H1 (cell line): Measurements from ENCODE around the gene VPS13D. TPM values are rescaled to one million over a fixed set of nuclear protein-coding genes. Genes with fewer than 3 reads are reported as not detected.

Experiments used
- CTCF ChIA-PET: fragments of 300-600 bp; sonication (Branson Sonifier 250); formaldehyde crosslinking; loops from one replicate; lab custom pipeline; 2021; ENCODE audit not compliant: partially characterized antibody; lab: Charles Lee
- POLR2A ChIA-PET: fragments of 300-600 bp; sonication (Branson Sonifier 250); formaldehyde crosslinking; loops from one replicate; lab custom pipeline; 2021; ENCODE audit warnings: inconsistent platforms; ENCODE audit not compliant: partially characterized antibody; lab: Charles Lee
- DNase-seq, 2 experiments: peaks; one replicate each; pipeline versions ENCODE4 v3.0.0 to v3.0.0-alpha.2; 2010 to 2022; ENCODE audit warnings: low spot score in 2 of 2, low read depth in 1 of 2, mixed read lengths in 1 of 2
- FAIRE-seq: peaks from 2 replicates; lab custom pipeline; 2011; peaks lifted over from hg19 to GRCh38; lab: Jason Lieb, UNC
- H2AFZ ChIP-seq: 2 replicates; pipeline ENCODE4 v1.8.1; 2012; ENCODE audit warnings: low read length, inconsistent platforms
- H2AK5ac ChIP-seq: 2 replicates; pipeline ENCODE4 v1.6.1; 2013; ENCODE audit warnings: low read depth, low read length
- H2BK120ac ChIP-seq: replicated peaks from 2 replicates; pipeline ENCODE3; 2013; ENCODE audit warnings: low read depth, low read length, inconsistent platforms
- H2BK12ac ChIP-seq: 2 replicates; pipeline ENCODE4 v1.6.1; 2013; ENCODE audit warnings: low read depth, low read length
- H2BK15ac ChIP-seq: 2 replicates; pipeline ENCODE4 v1.6.1; 2013; ENCODE audit warnings: low read length
- H2BK20ac ChIP-seq: 2 replicates; pipeline ENCODE4 v1.6.1; 2013; ENCODE audit warnings: low read length
- H2BK5ac ChIP-seq: 2 replicates; pipeline ENCODE4 v1.6.1; 2013; ENCODE audit warnings: low read depth, low read length
- H3K14ac ChIP-seq: 2 replicates; pipeline ENCODE4 v1.6.1; 2013; ENCODE audit warnings: inconsistent platforms; ENCODE audit not compliant: insufficient read length
- H3K18ac ChIP-seq: 2 replicates; pipeline ENCODE4 v1.6.1; 2013; ENCODE audit warnings: low read length; ENCODE audit errors: extremely low read depth
- H3K23ac ChIP-seq: 2 replicates; pipeline ENCODE4 v1.6.1; 2013; ENCODE audit warnings: inconsistent platforms; ENCODE audit not compliant: insufficient read length
- H3K23me2 ChIP-seq: 2 replicates; pipeline ENCODE4 v1.6.1; 2013; ENCODE audit warnings: low read depth, low read length
- H3K27ac ChIP-seq: 2 replicates; pipeline ENCODE4 v1.6.1; 2011; ENCODE audit warnings: low read depth, low read length, inconsistent platforms
- H3K27me3 ChIP-seq, 4 experiments: replicated peaks in 1 of 4; 1 replicate in 1 of 4; 2 replicates in 3 of 4; pipeline versions ENCODE4 v1.6.1 to v1.8.1; 2011 to 2013; ENCODE audit warnings: low read length in 3 of 4, mild to moderate bottlenecking in 3 of 4, inconsistent platforms in 2 of 4, mixed read lengths in 2 of 4, moderate library complexity in 1 of 4; ENCODE audit not compliant: control insufficient read depth in 3 of 4, insufficient read depth in 3 of 4; ENCODE audit errors: extremely low read depth in 1 of 4
- H3K36me3 ChIP-seq, 4 experiments: 2 replicates each; pipeline versions ENCODE4 v1.6.1 to v1.8.1; 2011 to 2013; ENCODE audit warnings: mild to moderate bottlenecking in 4 of 4, low read length in 3 of 4, moderate library complexity in 2 of 4, control low read depth in 1 of 4, inconsistent platforms in 1 of 4; ENCODE audit not compliant: insufficient read depth in 4 of 4, control insufficient read depth in 2 of 4
- H3K4ac ChIP-seq: replicated peaks from 2 replicates; pipeline ENCODE3; 2013; ENCODE audit warnings: low read length, low read depth, mixed read lengths, inconsistent platforms; ENCODE audit not compliant: insufficient read length
- H3K4me1 ChIP-seq, 4 experiments: replicated peaks in 1 of 4; 1 replicate in 1 of 4; 2 replicates in 3 of 4; pipeline versions ENCODE4 v1.6.1 to v1.8.1; 2011 to 2013; ENCODE audit warnings: low read length in 3 of 4, inconsistent platforms in 2 of 4, mixed read lengths in 1 of 4; ENCODE audit not compliant: insufficient read depth in 4 of 4, control insufficient read depth in 3 of 4
- H3K4me2 ChIP-seq, 2 experiments: 2 replicates each; pipeline versions ENCODE4 v1.6.1 to v1.8.1; 2011 to 2013; ENCODE audit warnings: low read depth in 2 of 2, low read length in 2 of 2, control low read depth in 1 of 2, inconsistent platforms in 1 of 2, mild to moderate bottlenecking in 1 of 2; ENCODE audit not compliant: insufficient read depth in 1 of 2
- H3K4me3 ChIP-seq, 4 experiments: fragments of 200-600, 300-600 bp in 1 of 4; sonication (generic), shearing (Covaris generic), sonication (Bioruptor Twin) in 1 of 4; 2 replicates each; pipeline versions ENCODE4 v1.5.1 to v1.8.1; 2011 to 2016; ENCODE audit warnings: low read length in 4 of 4, low read depth in 3 of 4, control low read depth in 2 of 4, inconsistent platforms in 2 of 4, mild to moderate bottlenecking in 2 of 4, mixed read lengths in 1 of 4, moderate library complexity in 1 of 4; ENCODE audit not compliant: insufficient read depth in 2 of 4; ENCODE audit errors: extremely low read depth in 1 of 4
- H3K56ac ChIP-seq: replicated peaks from 2 replicates; pipeline ENCODE3; 2013; ENCODE audit warnings: low read depth, mild to moderate bottlenecking, mixed read lengths, low read length, inconsistent platforms; ENCODE audit not compliant: insufficient read length
- H3K79me1 ChIP-seq: 2 replicates; pipeline ENCODE4 v1.6.1; 2013; ENCODE audit warnings: low read depth, low read length, control low read depth
- H3K79me2 ChIP-seq, 2 experiments: 2 replicates each; pipeline versions ENCODE4 v1.6.1 to v1.8.1; 2012 to 2013; ENCODE audit warnings: low read length in 2 of 2, mild to moderate bottlenecking in 2 of 2, inconsistent platforms in 1 of 2; ENCODE audit not compliant: insufficient read depth in 2 of 2, control insufficient read depth in 1 of 2
- H3K9ac ChIP-seq, 4 experiments: replicated peaks in 1 of 4; 1 replicate in 1 of 4; 2 replicates in 3 of 4; pipeline versions ENCODE4 v1.6.1 to v1.8.1; 2011 to 2013; ENCODE audit warnings: low read depth in 3 of 4, low read length in 3 of 4, control low read depth in 2 of 4, mild to moderate bottlenecking in 2 of 4, moderate library complexity in 2 of 4, inconsistent platforms in 1 of 4; ENCODE audit errors: extremely low read depth in 1 of 4
- H3K9me3 ChIP-seq, 2 experiments: 2 replicates each; pipeline versions ENCODE4 v1.6.1 to v1.8.1; 2012 to 2013; ENCODE audit warnings: mild to moderate bottlenecking in 2 of 2, moderate library complexity in 2 of 2, control low read depth in 1 of 2, inconsistent platforms in 1 of 2, low read depth in 1 of 2, low read length in 1 of 2, mixed read lengths in 1 of 2; ENCODE audit not compliant: insufficient read depth in 2 of 2
- H4K20me1 ChIP-seq, 2 experiments: replicated peaks in 1 of 2; 2 replicates each; pipeline versions ENCODE3 to v1.8.1; 2011 to 2013; ENCODE audit warnings: inconsistent platforms in 2 of 2, low read length in 2 of 2, mild to moderate bottlenecking in 1 of 2; ENCODE audit not compliant: insufficient read depth in 2 of 2, control insufficient read depth in 1 of 2
- H4K5ac ChIP-seq: 2 replicates; pipeline ENCODE4 v1.6.1; 2013; ENCODE audit warnings: low read length, low read depth, mixed read lengths, inconsistent platforms; ENCODE audit not compliant: insufficient read length
- H4K8ac ChIP-seq: 2 replicates; pipeline ENCODE4 v1.8.0; 2013; ENCODE audit warnings: mild to moderate bottlenecking, moderate library complexity, low read length, inconsistent platforms; ENCODE audit not compliant: insufficient read depth; ENCODE audit errors: extremely low read depth
- H4K91ac ChIP-seq: replicated peaks from 2 replicates; pipeline ENCODE3; 2013; ENCODE audit warnings: low read length, mixed read lengths, inconsistent platforms; ENCODE audit not compliant: insufficient read length
- BRCA1 ChIP-seq: IDR thresholded peaks from 2 replicates; pipeline ENCODE4 v1.6.1; 2012; ENCODE audit warnings: low read depth, low read length, improper control_type of control experiment
- KDM1A ChIP-seq: fragments of 200-600, 300-600 bp; sonication (generic); IDR thresholded peaks from 2 replicates; pipeline ENCODE4 v1.7.1; 2016; ENCODE audit warnings: mild to moderate bottlenecking, low read length, borderline replicate concordance
- NANOG ChIP-seq: IDR thresholded peaks from 2 replicates; pipeline ENCODE4 v1.6.1; 2011; ENCODE audit warnings: low read length, low read depth, mild to moderate bottlenecking, inconsistent platforms; ENCODE audit not compliant: insufficient read depth, poor library complexity, severe bottlenecking
- POLR2AphosphoS5 ChIP-seq: IDR thresholded peaks from 2 replicates; pipeline ENCODE4 v1.6.1; 2011; ENCODE audit warnings: low read depth, low read length
- SIN3A ChIP-seq, 2 experiments: IDR thresholded peaks in 1 of 2; conservative IDR thresholded peaks in 1 of 2; 2 replicates each; pipeline ENCODE4 v1.6.1; 2011 to 2012; ENCODE audit warnings: low read length in 2 of 2, improper control_type of control experiment in 1 of 2, low read depth in 1 of 2, mild to moderate bottlenecking in 1 of 2
- SP1 ChIP-seq: IDR thresholded peaks from 2 replicates; pipeline ENCODE4 v1.6.1; 2011; ENCODE audit warnings: low read depth, low read length
- TCF12 ChIP-seq: IDR thresholded peaks from 2 replicates; pipeline ENCODE4 v1.6.1; 2011; ENCODE audit warnings: low read depth, mild to moderate bottlenecking, low read length
- YY1 ChIP-seq: IDR thresholded peaks from 2 replicates; pipeline ENCODE4 v1.6.1; 2011; ENCODE audit warnings: low read depth, mild to moderate bottlenecking, low read length
- WGBS, 2 experiments: shearing (Covaris generic) in 1 of 2; methylation state at CpG; one replicate each; pipeline versions ENCODE4 v1.1.6 to v1.1.7; 2013 to 2015; ENCODE audit warnings: low lambda C conversion rate in 2 of 2, mixed read lengths in 2 of 2, inconsistent platforms in 1 of 2, low coverage in 1 of 2, missing lambda C conversion rate in 1 of 2; ENCODE audit not compliant: insufficient replicate concordance in 2 of 2, insufficient coverage in 1 of 2, insufficient read length in 1 of 2; ENCODE audit errors: extremely low coverage in 1 of 2, missing lambda C conversion rate in 1 of 2; 5-methylcytosine and 5-hydroxymethylcytosine counted together
- polyA plus RNA-seq, 7 experiments: library from polyadenylated mRNA; depleted of rRNA in 3 of 7; stranded (reverse) in 5 of 7; unstranded in 2 of 7; fragments of >200 nt in 5 of 7; fragments of 200-250 nt in 2 of 7; gene quantifications; 1 replicate in 5 of 7; 2 replicates in 1 of 7; 4 replicates in 1 of 7; pipeline versions ENCODE4 v1.2.1 to v1.2.3, GENCODE V29; 2011 to 2013; ENCODE audit warnings: missing spikeins in 2 of 7, mixed read lengths in 2 of 7
- total RNA-seq: library from RNA; stranded (reverse); fragmentation: NEBNext Ultra II Directional; extraction: Animal tissue kit (Norgen Biotek cat#: 25700); gene quantifications from 2 replicates; pipeline ENCODE4 v1.2.1, GENCODE V29; 2021
- TF ChIP-seq, protein P1 (sequence below): IDR thresholded peaks from 2 replicates; pipeline ENCODE4 v1.6.1; 2012; ENCODE audit warnings: inconsistent platforms
- TF ChIP-seq, protein P2 (sequence below): IDR thresholded peaks from 2 replicates; pipeline ENCODE4 v1.6.1; 2012; ENCODE audit warnings: inconsistent platforms

Gene VPS13D
- total and polyA plus RNA-seq, 2 of the 8 experiments (the other 6 are each of a cell fraction or from before 2014, with no cell fraction given) = 10.9 to 31.2 TPM

- Histone ChIP-seq H3K23ac (no peak overlapping the region), H3K18ac (no peak overlapping the region), H4K8ac (no peak overlapping the region), H3K4ac (no peak overlapping the region), H3K79me1 (no peaks in the 10 kb centered on the region), H3K4me2 (no peak overlapping the region), H3K27me3 (no peaks in the 10 kb centered on the region), H2BK120ac (no peak overlapping the region), H3K14ac (no peak overlapping the region), H3K9ac (no peak overlapping the region), H2AFZ (no peak overlapping the region), H3K4me3 (no peak overlapping the region), H3K79me2 (no peaks in the 10 kb centered on the region), H3K27ac (no peak overlapping the region), H4K20me1 (no peaks in the 10 kb centered on the region), H2AK5ac (no peak overlapping the region), H2BK5ac (no peak overlapping the region), H4K91ac (no peak overlapping the region), H2BK20ac (no peak overlapping the region), H2BK15ac (no peak overlapping the region), H3K56ac (no peak overlapping the region), H3K4me1 (no peaks in the 10 kb centered on the region), H3K36me3 (no peaks in the 10 kb centered on the region), H2BK12ac (no peak overlapping the region), H4K5ac (no peak overlapping the region), H3K23me2 (no peaks in the 10 kb centered on the region), H3K9me3 (no peaks in the 10 kb centered on the region)
- ChIA-PET POLR2A (no interaction called here), CTCF (no interaction called here)
- DNase-seq = no peak
- WGBS, 2 experiments = 92% methylated on average over 13 of the region's 13 CpGs; no CpG with 5 or more reads in 1 of the 2 experiments
- no peak for FAIRE-seq
- TF ChIP-seq KDM1A = no peak
- TF ChIP-seq TCF12 = no peak
- no peak for TF ChIP-seq YY1
- TF ChIP-seq SP1 = no peak
- TF ChIP-seq, protein P1, sequence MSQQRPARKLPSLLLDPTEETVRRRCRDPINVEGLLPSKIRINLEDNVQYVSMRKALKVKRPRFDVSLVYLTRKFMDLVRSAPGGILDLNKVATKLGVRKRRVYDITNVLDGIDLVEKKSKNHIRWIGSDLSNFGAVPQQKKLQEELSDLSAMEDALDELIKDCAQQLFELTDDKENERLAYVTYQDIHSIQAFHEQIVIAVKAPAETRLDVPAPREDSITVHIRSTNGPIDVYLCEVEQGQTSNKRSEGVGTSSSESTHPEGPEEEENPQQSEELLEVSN = no peak
- TF ChIP-seq NANOG = no peak
- TF ChIP-seq, protein P2, sequence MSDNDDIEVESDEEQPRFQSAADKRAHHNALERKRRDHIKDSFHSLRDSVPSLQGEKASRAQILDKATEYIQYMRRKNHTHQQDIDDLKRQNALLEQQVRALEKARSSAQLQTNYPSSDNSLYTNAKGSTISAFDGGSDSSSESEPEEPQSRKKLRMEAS = no peak
- no peak for TF ChIP-seq SIN3A (conservative IDR thresholded peaks at IDR 0.05 in 1 of 2, IDR thresholded peaks at IDR 0.05 in 1 of 2; ENCODE audit: low read depth in 1 of 2, low read length in 2 of 2)
- TF ChIP-seq POLR2AphosphoS5 = no peak
- TF ChIP-seq BRCA1 = no peak
Measured at GRCh38 chr1:12499539-12500240, 269.9 kb downstream of the VPS13D start.
